HCT116 (cell line): ENCODE results near the gene ADGRA1.

Experiments
- ATF3 ChIP-seq: IDR thresholded peaks from 2 replicates; pipeline ENCODE4 v1.6.1; 2012
- EZH2 ChIP-seq: fragments of 200-600 bp; sonication (generic); IDR thresholded peaks from 2 replicates; pipeline ENCODE4 v1.6.1; 2017; ENCODE audit warnings: antibody characterized with exemption, mixed run types
- EZH2phosphoT487 ChIP-seq: fragments of 200-600 bp; IDR thresholded peaks from 2 replicates; pipeline ENCODE4 v1.6.1; 2018; ENCODE audit warnings: antibody characterized with exemption, borderline replicate concordance
- FOSL1 ChIP-seq: IDR thresholded peaks from 2 replicates; pipeline ENCODE4 v1.6.1; 2012; ENCODE audit warnings: low read depth
- JUND ChIP-seq: IDR thresholded peaks from 2 replicates; pipeline ENCODE4 v1.6.1; 2012
- POLR2A ChIP-seq: IDR thresholded peaks from 2 replicates; pipeline ENCODE4 v1.7.0; 2011; ENCODE audit warnings: borderline replicate concordance; ENCODE audit not compliant: insufficient read depth, insufficient read length; ENCODE audit errors: extremely low read depth
- POLR2AphosphoS5 ChIP-seq: IDR thresholded peaks from 2 replicates; pipeline ENCODE4 v1.6.1; 2011; ENCODE audit warnings: mild to moderate bottlenecking, low read depth, low read length, moderate library complexity
- REST ChIP-seq: IDR thresholded peaks from 2 replicates; pipeline ENCODE4 v1.6.1; 2012; ENCODE audit warnings: low read depth
- SP1 ChIP-seq: IDR thresholded peaks from 2 replicates; pipeline ENCODE4 v1.6.1; 2012; ENCODE audit warnings: low read depth
- SRF ChIP-seq: IDR thresholded peaks from 2 replicates; pipeline ENCODE4 v1.6.1; 2012; ENCODE audit warnings: low read depth
- TCF7L2 ChIP-seq: IDR thresholded peaks from 2 replicates; pipeline ENCODE4 v1.7.0; 2011; ENCODE audit warnings: borderline replicate concordance, inconsistent platforms; ENCODE audit not compliant: insufficient read depth, insufficient read length; ENCODE audit errors: extremely low read depth
- ZFX ChIP-seq: fragments of 450-650 bp; IDR thresholded peaks from 2 replicates; pipeline ENCODE4 v1.6.1; 2017
- ZNF274 ChIP-seq: fragments of 200-500 bp; sonication (Bioruptor generic); IDR thresholded peaks from 2 replicates; pipeline ENCODE4 v1.6.1; 2014; ENCODE audit warnings: mild to moderate bottlenecking, low read depth, low read length, inconsistent platforms
- TF ChIP-seq, protein P1 (sequence below), 3 experiments: fragments of 200-600 bp in 1 of 3; sonication (generic) in 1 of 3; IDR thresholded peaks in 2 of 3; conservative IDR thresholded peaks in 1 of 3; 2 replicates each; pipeline ENCODE4 v1.5.1; 2012 to 2017; ENCODE audit warnings: low read depth in 2 of 3, low read length in 2 of 3, antibody characterized with exemption in 1 of 3, borderline replicate concordance in 1 of 3, control low read depth in 1 of 3, mild to moderate bottlenecking in 1 of 3, mixed read lengths in 1 of 3, mixed run types in 1 of 3, moderate library complexity in 1 of 3; ENCODE audit not compliant: insufficient read depth in 1 of 3

GRCh38 chr10:133123746-133124356 lies 36.1 kb downstream of the ADGRA1 start:
- TF ChIP-seq, protein P1, sequence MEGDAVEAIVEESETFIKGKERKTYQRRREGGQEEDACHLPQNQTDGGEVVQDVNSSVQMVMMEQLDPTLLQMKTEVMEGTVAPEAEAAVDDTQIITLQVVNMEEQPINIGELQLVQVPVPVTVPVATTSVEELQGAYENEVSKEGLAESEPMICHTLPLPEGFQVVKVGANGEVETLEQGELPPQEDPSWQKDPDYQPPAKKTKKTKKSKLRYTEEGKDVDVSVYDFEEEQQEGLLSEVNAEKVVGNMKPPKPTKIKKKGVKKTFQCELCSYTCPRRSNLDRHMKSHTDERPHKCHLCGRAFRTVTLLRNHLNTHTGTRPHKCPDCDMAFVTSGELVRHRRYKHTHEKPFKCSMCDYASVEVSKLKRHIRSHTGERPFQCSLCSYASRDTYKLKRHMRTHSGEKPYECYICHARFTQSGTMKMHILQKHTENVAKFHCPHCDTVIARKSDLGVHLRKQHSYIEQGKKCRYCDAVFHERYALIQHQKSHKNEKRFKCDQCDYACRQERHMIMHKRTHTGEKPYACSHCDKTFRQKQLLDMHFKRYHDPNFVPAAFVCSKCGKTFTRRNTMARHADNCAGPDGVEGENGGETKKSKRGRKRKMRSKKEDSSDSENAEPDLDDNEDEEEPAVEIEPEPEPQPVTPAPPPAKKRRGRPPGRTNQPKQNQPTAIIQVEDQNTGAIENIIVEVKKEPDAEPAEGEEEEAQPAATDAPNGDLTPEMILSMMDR (IDR thresholded peaks at IDR 0.05 in 2 of 3, conservative IDR thresholded peaks at IDR 0.05 in 1 of 3; ENCODE audit: borderline replicate concordance in 1 of 3, insufficient read depth in 1 of 3, low read depth in 2 of 3, low read length in 2 of 3): no peak
- no peak for TF ChIP-seq SRF
- no peak for TF ChIP-seq FOSL1
- no peak for TF ChIP-seq POLR2AphosphoS5
- TF ChIP-seq JUND: no peak
- no peak for TF ChIP-seq ATF3
- TF ChIP-seq REST: no peak
- TF ChIP-seq EZH2phosphoT487: no peak
- no peak for TF ChIP-seq POLR2A
- TF ChIP-seq ZNF274: no peak
- TF ChIP-seq EZH2: no peak
- no peak for TF ChIP-seq SP1
- TF ChIP-seq TCF7L2: no peak
- no peak for TF ChIP-seq ZFX
